H9 (cell line): Measurements from ENCODE around the gene CHST2. TPM values are rescaled to one million over a fixed set of nuclear protein-coding genes. Genes with fewer than 3 reads are reported as not detected.

Experiments
- DNase-seq: peaks from one replicate; pipeline ENCODE4 v3.0.0-alpha.2; 2017
- H2AFZ ChIP-seq: one replicate; pipeline ENCODE4 v1.6.1; 2013; ENCODE audit warnings: mild to moderate bottlenecking, low read length, control low read depth, moderate library complexity
- H2AK5ac ChIP-seq: 2 replicates; pipeline ENCODE4 v1.6.1; 2013; ENCODE audit warnings: low read length, control low read depth, mixed read lengths; ENCODE audit not compliant: insufficient read length
- H2BK120ac ChIP-seq: one replicate; pipeline ENCODE4 v1.6.1; 2013; ENCODE audit warnings: low read depth, mild to moderate bottlenecking, low read length, control low read depth, inconsistent platforms; ENCODE audit not compliant: poor library complexity, severe bottlenecking
- H2BK12ac ChIP-seq: 2 replicates; pipeline ENCODE4 v1.6.1; 2013; ENCODE audit warnings: low read length, control low read depth, mixed read lengths, low read depth; ENCODE audit not compliant: insufficient read length
- H2BK15ac ChIP-seq: 2 replicates; pipeline ENCODE4 v1.6.1; 2013; ENCODE audit warnings: low read depth, low read length, control low read depth
- H2BK20ac ChIP-seq: one replicate; pipeline ENCODE4 v1.6.1; 2013; ENCODE audit warnings: low read depth, mild to moderate bottlenecking, low read length, control low read depth, inconsistent platforms; ENCODE audit not compliant: poor library complexity, severe bottlenecking
- H2BK5ac ChIP-seq: 2 replicates; pipeline ENCODE4 v1.6.1; 2013; ENCODE audit warnings: low read length, control low read depth, mixed read lengths; ENCODE audit not compliant: insufficient read length
- H3K14ac ChIP-seq: 2 replicates; pipeline ENCODE4 v1.6.1; 2013; ENCODE audit warnings: low read length, control low read depth; ENCODE audit not compliant: insufficient read depth
- H3K18ac ChIP-seq: 2 replicates; pipeline ENCODE4 v1.6.1; 2013; ENCODE audit warnings: low read depth, mild to moderate bottlenecking, mixed read lengths, low read length, control low read depth; ENCODE audit not compliant: insufficient read length
- H3K23ac ChIP-seq: 2 replicates; pipeline ENCODE4 v1.6.1; 2013; ENCODE audit warnings: low read length, control low read depth, mixed read lengths, low read depth; ENCODE audit not compliant: insufficient read length
- H3K23me2 ChIP-seq: 2 replicates; pipeline ENCODE4 v1.6.1; 2013; ENCODE audit warnings: low read depth, mild to moderate bottlenecking, mixed read lengths, low read length, control low read depth; ENCODE audit not compliant: insufficient read length, poor library complexity, severe bottlenecking
- H3K27ac ChIP-seq: 2 replicates; pipeline ENCODE4 v1.5.1; 2013; ENCODE audit warnings: low read length, control low read depth, mixed read lengths, low read depth; ENCODE audit not compliant: insufficient read length
- H3K27me3 ChIP-seq: 2 replicates; pipeline ENCODE4 v1.6.1; 2013; ENCODE audit warnings: low read length, control low read depth, inconsistent platforms; ENCODE audit not compliant: insufficient read depth
- H3K4ac ChIP-seq: 2 replicates; pipeline ENCODE4 v1.6.1; 2013; ENCODE audit warnings: low read depth, mild to moderate bottlenecking, control low read depth, inconsistent platforms, low read length, moderate library complexity
- H3K4me1 ChIP-seq: 2 replicates; pipeline ENCODE4 v1.6.1; 2013; ENCODE audit warnings: low read length, control low read depth, inconsistent platforms; ENCODE audit not compliant: insufficient read depth
- H3K4me2 ChIP-seq: 2 replicates; pipeline ENCODE4 v1.6.1; 2013; ENCODE audit warnings: low read length, control low read depth, mixed read lengths; ENCODE audit not compliant: insufficient read length, insufficient read depth
- H3K56ac ChIP-seq: 2 replicates; pipeline ENCODE4 v1.6.1; 2013; ENCODE audit warnings: low read depth, mild to moderate bottlenecking, mixed read lengths, low read length, control low read depth; ENCODE audit not compliant: insufficient read length
- H3K79me1 ChIP-seq: 2 replicates; pipeline ENCODE4 v1.6.1; 2013; ENCODE audit warnings: low read depth, mild to moderate bottlenecking, moderate library complexity, low read length, control low read depth, inconsistent platforms; ENCODE audit not compliant: insufficient read depth, poor library complexity, severe bottlenecking
- H3K79me2 ChIP-seq: 2 replicates; pipeline ENCODE4 v1.6.1; 2013; ENCODE audit warnings: low read length, control low read depth, inconsistent platforms; ENCODE audit not compliant: insufficient read depth
- H3K9ac ChIP-seq: 2 replicates; pipeline ENCODE4 v1.6.1; 2013; ENCODE audit warnings: low read length, control low read depth, mixed read lengths; ENCODE audit not compliant: insufficient read length; ENCODE audit errors: extremely low read depth
- H3K9me3 ChIP-seq: one replicate; pipeline ENCODE4 v1.6.1; 2013; ENCODE audit warnings: low read depth, low read length, inconsistent platforms; ENCODE audit not compliant: control insufficient read depth
- H3T11ph ChIP-seq: one replicate; pipeline ENCODE4 v1.6.1; 2013; ENCODE audit warnings: mild to moderate bottlenecking, low read length, control low read depth, inconsistent platforms
- H4K20me1 ChIP-seq: one replicate; pipeline ENCODE4 v1.6.1; 2013; ENCODE audit not compliant: control insufficient read depth, insufficient read length, insufficient read depth
- H4K5ac ChIP-seq: 2 replicates; pipeline ENCODE4 v1.6.1; 2013; ENCODE audit warnings: low read depth, mild to moderate bottlenecking, mixed read lengths, low read length, control low read depth; ENCODE audit not compliant: insufficient read length
- H4K8ac ChIP-seq: replicated peaks from 2 replicates; pipeline ENCODE4 v1.6.1; 2013; ENCODE audit warnings: low read length, control low read depth, mixed read lengths, low read depth; ENCODE audit not compliant: insufficient read length
- H4K91ac ChIP-seq: 2 replicates; pipeline ENCODE4 v1.6.1; 2013; ENCODE audit warnings: low read depth, mild to moderate bottlenecking, moderate library complexity, mixed read lengths, low read length, control low read depth; ENCODE audit not compliant: insufficient read length
- H3K27ac Mint-ChIP-seq, 3 experiments: 2 replicates in 2 of 3; 3 replicates in 1 of 3; pipeline ENCODE4 v1.8.0; 2020 to 2021; ENCODE audit warnings: mixed read lengths in 3 of 3, mild to moderate bottlenecking in 1 of 3, moderate library complexity in 1 of 3
- H3K27me3 Mint-ChIP-seq: 2 replicates; pipeline ENCODE4 v1.8.0; 2021; ENCODE audit warnings: low read depth, mild to moderate bottlenecking, moderate library complexity, mixed read lengths
- H3K36me3 Mint-ChIP-seq, 3 experiments: 2 replicates in 2 of 3; 3 replicates in 1 of 3; pipeline ENCODE4 v1.8.0; 2020 to 2021; ENCODE audit warnings: low read depth in 3 of 3, mixed read lengths in 3 of 3; ENCODE audit not compliant: insufficient read depth in 1 of 3
- H3K4me1 Mint-ChIP-seq, 2 experiments: 2 replicates each; pipeline ENCODE4 v1.8.0; 2020; ENCODE audit warnings: mixed read lengths in 2 of 2
- H3K4me3 Mint-ChIP-seq, 2 experiments: 2 replicates in 1 of 2; 3 replicates in 1 of 2; pipeline ENCODE4 v1.8.0; 2020 to 2021; ENCODE audit warnings: mild to moderate bottlenecking in 2 of 2, mixed read lengths in 2 of 2, moderate library complexity in 1 of 2
- H3K9me3 Mint-ChIP-seq, 2 experiments: 2 replicates in 1 of 2; 3 replicates in 1 of 2; pipeline ENCODE4 v1.8.0; 2020; ENCODE audit warnings: mild to moderate bottlenecking in 2 of 2, mixed read lengths in 2 of 2, moderate library complexity in 1 of 2
- CTCF ChIP-seq: fragments of 200-600 bp; sonication (generic); conservative IDR thresholded peaks from 3 replicates; pipeline ENCODE4 v1.8.0; 2021; ENCODE audit warnings: antibody characterized with exemption, mild to moderate bottlenecking
- WGBS: extraction: QIAGEN DNeasy Blood & Tissue Kit; methylation state at CpG from one replicate; pipeline ENCODE4 v1.1.7; 2013; ENCODE audit warnings: missing lambda C conversion rate, low lambda C conversion rate, mixed read lengths; ENCODE audit not compliant: insufficient read length; ENCODE audit errors: extremely low coverage; 5-methylcytosine and 5-hydroxymethylcytosine counted together
- total RNA-seq: library from RNA; stranded (reverse); gene quantifications from 2 replicates; pipeline ENCODE4 v1.2.1, GENCODE V29; 2021

CHST2 gene
- total RNA-seq, 1 experiment from 2014 or later = 5.8 TPM

GRCh38 chr3:143134471-143134870 is 14.9 kb downstream of the CHST2 start:
- DNase-seq = no peak
- no peaks in the 10 kb centered on the region for H3K9me3 ChIP-seq
- H3K18ac ChIP-seq = no peak overlapping the region
- H3K56ac ChIP-seq = no peak overlapping the region
- H3K4ac ChIP-seq = no peak overlapping the region
- no peak overlapping the region for H2BK5ac ChIP-seq
- Mint-ChIP-seq H3K9me3 (no peaks in the 10 kb centered on the region), H3K4me3 (no peak overlapping the region), H3K36me3 (no peaks in the 10 kb centered on the region), H3K4me1 (peaks cover 12 to 17% of the 10 kb centered on the region in 2 experiments), H3K27me3 (no peaks in the 10 kb centered on the region), H3K27ac (no peak overlapping the region)
- no peaks in the 10 kb centered on the region for H4K20me1 ChIP-seq
- no peak overlapping the region for H2BK15ac ChIP-seq
- H4K8ac ChIP-seq = no peak overlapping the region
- no peak overlapping the region for H2AFZ ChIP-seq
- H3K14ac ChIP-seq = no peak overlapping the region
- H4K5ac ChIP-seq = no peak overlapping the region
- no peaks in the 10 kb centered on the region for H3K79me1 ChIP-seq
- H3K27ac ChIP-seq = no peak overlapping the region
- H3T11ph ChIP-seq = no peak overlapping the region
- no peak overlapping the region for H2BK120ac ChIP-seq
- no peak overlapping the region for H2BK12ac ChIP-seq
- TF ChIP-seq CTCF = peak; percentile 12; the same call in 1 of the 3 replicates
- H3K23me2 ChIP-seq = no peaks in the 10 kb centered on the region
- WGBS = no CpG with 5 or more reads among the region's 1 CpG
- H3K23ac ChIP-seq = no peak overlapping the region
- no peak overlapping the region for H4K91ac ChIP-seq
- no peak overlapping the region for H2BK20ac ChIP-seq
- H3K9ac ChIP-seq = no peak overlapping the region
- H3K79me2 ChIP-seq = no peaks in the 10 kb centered on the region
- H3K4me1 ChIP-seq = peaks cover 7% of the 10 kb centered on the region; the same call in 1 of the 2 replicates
- no peaks in the 10 kb centered on the region for H3K27me3 ChIP-seq
- H3K4me2 ChIP-seq = no peak overlapping the region
- no peak overlapping the region for H2AK5ac ChIP-seq
